K562 (cell line): ENCODE data around the gene TAAR1. TPM values are rescaled to one million over a fixed set of nuclear protein-coding genes. Genes with fewer than 3 reads are reported as not detected.

Source experiments
- ATAC-seq: fragments of 200-7000 bp; cut with Tn5 transposase; 3 replicates; pipeline ENCODE4 v1.9.1; 2020; ENCODE audit warnings: moderate library complexity
- BruUV-seq: library from RNA; stranded (reverse); fragments of 400-500 nt; replicated peaks from 2 replicates; lab custom pipeline; 2021; lab: Mats Ljungman, UMichigan
- CTCF ChIA-PET: fragments of 300-600 bp; formaldehyde crosslinking; extraction: SDS; loops from one replicate; lab custom pipeline; 2021; ENCODE audit warnings: low intra/inter-chr PET ratio; lab: Yijun Ruan, JAX
- POLR2A ChIA-PET: fragments of 300-600, 350-650 bp; sonication (Branson Sonifier 250); formaldehyde crosslinking; extraction: SDS; loops from one replicate; lab custom pipeline; 2021; ENCODE audit warnings: antibody characterized with exemption, inconsistent platforms; lab: Yijun Ruan, JAX
- DNase-seq, 4 experiments: peaks; one replicate each; pipeline versions ENCODE4 v3.0.0 to v3.0.0-alpha.2; 2011 to 2018; ENCODE audit warnings: low spot score in 3 of 4, mixed read lengths in 3 of 4; ENCODE audit errors: extremely low read depth in 1 of 4
- FAIRE-seq: peaks from 2 replicates; lab custom pipeline; 2011; peaks lifted over from hg19 to GRCh38; lab: Jason Lieb, UNC
- H2AFZ ChIP-seq: 2 replicates; pipeline ENCODE4 v1.6.0; 2011; ENCODE audit warnings: low read depth, low read length, control low read depth, inconsistent platforms
- H3K27ac ChIP-seq: fragments of 200-600 bp; 3 replicates; pipeline ENCODE4 v1.8.0; 2011; ENCODE audit warnings: low read depth, mild to moderate bottlenecking, control low read depth, inconsistent platforms, low read length, moderate library complexity, mixed read lengths; ENCODE audit errors: extremely low read depth
- H3K27me3 ChIP-seq, 2 experiments: fragments of 300-600 bp in 1 of 2; 2 replicates in 1 of 2; 3 replicates in 1 of 2; pipeline versions ENCODE4 v1.6.0 to v1.8.0; 2011; ENCODE audit warnings: inconsistent platforms in 2 of 2, low read length in 2 of 2, mild to moderate bottlenecking in 1 of 2, mixed read lengths in 1 of 2, moderate library complexity in 1 of 2; ENCODE audit not compliant: control insufficient read depth in 2 of 2, insufficient read depth in 2 of 2
- H3K36me3 ChIP-seq: fragments of 300-600 bp; 3 replicates; pipeline ENCODE4 v1.8.0; 2011; ENCODE audit warnings: mild to moderate bottlenecking, low read length, inconsistent platforms; ENCODE audit not compliant: control insufficient read depth, insufficient read depth
- H3K4me1 ChIP-seq, 2 experiments: fragments of 200-600 bp in 1 of 2; replicated peaks in 1 of 2; 2 replicates in 1 of 2; 3 replicates in 1 of 2; pipeline versions ENCODE4 v1.5.1 to v1.8.0; 2011; ENCODE audit warnings: inconsistent platforms in 2 of 2, low read length in 2 of 2, mild to moderate bottlenecking in 1 of 2, mixed read lengths in 1 of 2, moderate library complexity in 1 of 2; ENCODE audit not compliant: control insufficient read depth in 2 of 2, insufficient read depth in 2 of 2
- H3K4me2 ChIP-seq: 2 replicates; pipeline ENCODE4 v1.6.1; 2011; ENCODE audit warnings: low read length, control low read depth, inconsistent platforms, mixed read lengths; ENCODE audit not compliant: insufficient read depth
- H3K4me3 ChIP-seq: fragments of 200-600 bp; sonication (generic), shearing (Covaris generic); 2 replicates; pipeline ENCODE4 v1.5.1; 2016; ENCODE audit warnings: control low read depth, inconsistent platforms
- H3K79me2 ChIP-seq: fragments of 200-600 bp; 3 replicates; pipeline ENCODE4 v1.8.0; 2011; ENCODE audit warnings: low read length, inconsistent platforms; ENCODE audit not compliant: control insufficient read depth, insufficient read depth
- H3K9ac ChIP-seq, 2 experiments: 2 replicates each; pipeline versions ENCODE4 v1.6.0 to v1.6.1; 2011; ENCODE audit warnings: low read depth in 2 of 2, low read length in 2 of 2, control low read depth in 1 of 2, inconsistent platforms in 1 of 2, mild to moderate bottlenecking in 1 of 2, mixed read lengths in 1 of 2; ENCODE audit not compliant: insufficient read depth in 1 of 2
- H3K9me1 ChIP-seq: one replicate; pipeline ENCODE4 v1.6.0; 2011; ENCODE audit warnings: inconsistent platforms, mild to moderate bottlenecking, low read length, moderate library complexity; ENCODE audit not compliant: control insufficient read depth, insufficient read depth
- H3K9me3 ChIP-seq: replicated peaks from 2 replicates; pipeline ENCODE4 v1.5.1; 2011; ENCODE audit warnings: low read depth, low read length, inconsistent platforms; ENCODE audit not compliant: control insufficient read depth, insufficient read depth
- H4K20me1 ChIP-seq: replicated peaks from 2 replicates; pipeline ENCODE4 v1.6.1; 2011; ENCODE audit warnings: low read length, inconsistent platforms, mixed read lengths; ENCODE audit not compliant: control insufficient read depth, insufficient read depth
- ESRRA ChIP-seq: fragments of 450-650 bp; IDR thresholded peaks from 2 replicates; pipeline ENCODE4 v1.6.1; 2014; ENCODE audit warnings: low read depth, mild to moderate bottlenecking, moderate library complexity, borderline replicate concordance
- REST ChIP-seq, 2 experiments: fragments of 450-650 bp; formaldehyde crosslinking in 1 of 2; IDR thresholded peaks; 2 replicates each; pipeline versions ENCODE4 v1.4.0 to v1.6.1; 2014 to 2020; ENCODE audit warnings: mild to moderate bottlenecking in 2 of 2, borderline replicate concordance in 1 of 2, low read depth in 1 of 2
- ZNF561 ChIP-seq: fragments of 450-650 bp; formaldehyde crosslinking; conservative IDR thresholded peaks from 2 replicates; pipeline ENCODE4 v1.4.0; 2020; ENCODE audit warnings: mild to moderate bottlenecking, moderate library complexity
- WGBS: fragments of 100-300 bp; shearing (Covaris generic); methylation state at CpG from one replicate; pipeline ENCODE4 v1.1.6; 2016; ENCODE audit warnings: low coverage, mixed read lengths; ENCODE audit not compliant: insufficient coverage; ENCODE audit errors: missing lambda C conversion rate; 5-methylcytosine and 5-hydroxymethylcytosine counted together
- in situ Hi-C: fragments of 300-500 bp; cut with MboI; formaldehyde crosslinking; loops from 4 replicates; pipeline ENCODE4 v1.15.0; 2018; ENCODE audit warnings: inconsistent platforms, mixed read lengths
- intact Hi-C: fragments of 100-400 bp; cut with micrococcal nuclease; formaldehyde crosslinking; loops from 2 replicates; pipeline ENCODE4 v1.14.2; 2022
- polyA plus RNA-seq, 8 experiments: library from polyadenylated mRNA; depleted of rRNA in 4 of 8; stranded (reverse) in 5 of 8; unstranded in 3 of 8; fragments of >200 nt; fragmentation: Nextera tagmentation in 2 of 8; fragmentation: Illumina TruSeq in 1 of 8; extraction: Ambion mirVana in 2 of 8; extraction: Trizol in 1 of 8; gene quantifications; 2 replicates each; pipeline versions ENCODE4 v1.2.1 to v1.2.3, GENCODE V29; 2011 to 2014; ENCODE audit warnings: inconsistent platforms in 1 of 8, missing spikeins in 1 of 8
- total RNA-seq, 7 experiments: library from RNA; depleted of rRNA in 6 of 7; stranded (reverse); fragments of >200 nt in 6 of 7; fragmentation: Illumina TruSeq in 2 of 7; extraction: Trizol in 2 of 7; gene quantifications; 2 replicates each; pipeline versions ENCODE4 v1.2.1 to v1.2.3, GENCODE V29; 2011 to 2021; ENCODE audit warnings: low replicate concordance in 1 of 7

TAAR1 gene
- total and polyA plus RNA-seq, 9 of the 15 experiments (the other 6 are each of a cell fraction or from before 2014, with no cell fraction given) = not detected

- 2% methylated on average over 3 of the region's 3 CpGs for WGBS
Measured at GRCh38 chr6:132693478-132693877, 34.5 kb upstream of the TAAR1 start.

More at GRCh38 chr6:132693478-132693877, 34.5 kb upstream of the TAAR1 start:
- BruUV-seq = no TSS peak
- H3K36me3 ChIP-seq = no peaks in the 10 kb centered on the region
- ATAC-seq (no peak), FAIRE-seq (no peak), DNase-seq (no peak)
- H3K9me3 ChIP-seq = no peaks in the 10 kb centered on the region
- in situ Hi-C loops = no loop called here
- H3K9me1 ChIP-seq = no peaks in the 10 kb centered on the region
- ChIA-PET CTCF (no interaction called here), POLR2A (no interaction called here)
- no peak overlapping the region for H3K4me3 ChIP-seq
- H3K27me3 ChIP-seq = no peaks in the 10 kb centered on the region
- no peak overlapping the region for H2AFZ ChIP-seq
- H3K27ac ChIP-seq = no peak overlapping the region
- no peak overlapping the region for H3K9ac ChIP-seq
- H3K4me1 ChIP-seq = no peaks in the 10 kb centered on the region
- H3K79me2 ChIP-seq = no peaks in the 10 kb centered on the region
- no peaks in the 10 kb centered on the region for H4K20me1 ChIP-seq
- H3K4me2 ChIP-seq = no peak overlapping the region
- intact Hi-C loops = no loop called here
- TF ChIP-seq ESRRA (no peak), ZNF561 (CRISPR knock-in tag) (no peak), REST (IDR thresholded peaks at IDR 0.05; ENCODE audit: borderline replicate concordance) (no peak), REST (CRISPR knock-in tag; IDR thresholded peaks at IDR 0.05; ENCODE audit: low read depth) (no peak)
